Psoas muscle (tissue), 8 donors: ENCODE data around the gene ODAD4. TPM values are rescaled to one million over a fixed set of nuclear protein-coding genes. Genes with fewer than 3 reads are reported as not detected.

Experiments
- ATAC-seq, 4 donors: fragments of 200-7000 bp; cut with Tn5 transposase; one replicate each; pipeline ENCODE4 v1.9.1; 2020; ENCODE audit warnings: moderate library complexity in 3 of 4, mild to moderate bottlenecking in 2 of 4
- DNase-seq, 2 donors: peaks; one replicate each; pipeline ENCODE4 v3.0.0-alpha.2; 2020
- H3K27ac ChIP-seq: fragments of 200-600 bp; one replicate; pipeline ENCODE4 v1.8.0; 2022
- H3K27me3 ChIP-seq, 3 donors: fragments of 200-600 bp in 1 of 3; one replicate each; pipeline versions ENCODE4 v1.6.1 to v1.8.0; 2013 to 2022; ENCODE audit warnings: low read length in 2 of 3, mild to moderate bottlenecking in 2 of 3, moderate library complexity in 1 of 3; ENCODE audit not compliant: insufficient read depth in 3 of 3
- H3K36me3 ChIP-seq, 2 donors: fragments of 200-600 bp in 1 of 2; one replicate each; pipeline versions ENCODE4 v1.6.1 to v1.8.0; 2013 to 2022; ENCODE audit warnings: low read depth in 1 of 2, mild to moderate bottlenecking in 1 of 2, moderate library complexity in 1 of 2; ENCODE audit not compliant: insufficient read depth in 1 of 2
- H3K4me1 ChIP-seq: fragments of 200-600 bp; one replicate; pipeline ENCODE4 v1.8.0; 2022
- H3K4me3 ChIP-seq: fragments of 200-600 bp; one replicate; pipeline ENCODE4 v1.8.0; 2022; ENCODE audit warnings: mild to moderate bottlenecking
- H3K9me3 ChIP-seq: fragments of 200-600 bp; one replicate; pipeline ENCODE4 v1.8.0; 2022
- CTCF ChIP-seq: fragments of 200-600 bp; IDR thresholded peaks from one replicate; pipeline ENCODE4 v1.8.0; 2022; ENCODE audit warnings: antibody characterized with exemption
- WGBS, 3 donors: extraction: QIAGEN DNeasy Blood & Tissue Kit; methylation state at CpG; one replicate each; pipeline versions ENCODE4 v1.1.6 to v1.1.7; 2013; 5-methylcytosine and 5-hydroxymethylcytosine counted together
- intact Hi-C, 2 donors: fragments of 100-400 bp; cut with DNase I; formaldehyde crosslinking; loops; one replicate each; pipeline versions ENCODE4 v1.11.0 to v1.14.2; 2022
- polyA plus RNA-seq, 3 donors: library from polyadenylated mRNA; stranded (reverse); fragments of 200-250 nt; gene quantifications; one replicate each; pipeline ENCODE4 v1.2.3, GENCODE V29; 2013
- total RNA-seq, 4 donors: library from RNA; stranded (reverse); fragmentation: NEBNext Ultra II Directional in 2 of 4; extraction: Animal tissue kit (Norgen Biotek cat#: 25700) in 2 of 4; gene quantifications; one replicate each; pipeline versions ENCODE4 v1.2.1 to v1.2.4, GENCODE V29; 2021 to 2023
- donor health status: healthy with polysubstance abuse.
- donor health status: DM: no; HTN: no; CAD: no; lungs with moderate emphysema.
- donor health status: Bipolar disorder and iron deficiency.
- donor health status: healthy.
- donor health status: DM: yes; HTN: yes; CAD: no.
- donor health status: DM: no; HTN: no; CAD: no.
- donor health status: DM: no; HTN: no; CAD: no.
- donor health status: DM: yes; HTN: yes; CAD: no.

Gene ODAD4
- total and polyA plus RNA-seq, 7 donors, result 0.17 to 0.99 (median 0.32) TPM; not detected in 2

- DNase-seq, result no peak
Observed at GRCh38 chr17:41956522-41956921, 26.1 kb downstream of the ODAD4 start.

GRCh38 chr17:41957031-41957868 lies 26.8 kb downstream of the ODAD4 start:
- ATAC-seq (no peak), DNase-seq (no peak)
- Histone ChIP-seq H3K9me3 (no peaks in the 10 kb centered on the region), H3K4me3 (no peak overlapping the region), H3K27ac (no peak overlapping the region), H3K4me1 (peaks cover 9% of the 10 kb centered on the region), H3K36me3 (no peaks in the 10 kb centered on the region), H3K27me3 (no peaks in the 10 kb centered on the region)
- intact Hi-C loops, result no loop called here
- no peak for TF ChIP-seq CTCF
- 72 to 78% (median 73%) methylated on average over 11 of the region's 11 CpGs for WGBS, 3 donors

More at GRCh38 chr17:41956522-41956921, 26.1 kb downstream of the ODAD4 start:
- H3K27me3 ChIP-seq, result no peaks in the 10 kb centered on the region
- no peak for ATAC-seq
- H3K4me1 ChIP-seq, result peaks cover 9% of the 10 kb centered on the region
- H3K9me3 ChIP-seq, result no peaks in the 10 kb centered on the region
- TF ChIP-seq CTCF, result no peak
- H3K36me3 ChIP-seq, result no peaks in the 10 kb centered on the region
- H3K4me3 ChIP-seq, result no peak overlapping the region
- 72 to 91% (median 79%) methylated on average over 6 of the region's 6 CpGs for WGBS, 3 donors
- intact Hi-C loops, result no loop called here
- H3K27ac ChIP-seq, result no peak overlapping the region

GRCh38 chr17:41957869-41958439 lies 27.5 kb downstream of the ODAD4 start:
- Histone ChIP-seq H3K27ac (no peak overlapping the region), H3K4me1 (peaks cover 16% of the 10 kb centered on the region), H3K27me3 (no peaks in the 10 kb centered on the region), H3K9me3 (no peaks in the 10 kb centered on the region), H3K36me3 (no peaks in the 10 kb centered on the region), H3K4me3 (no peak overlapping the region)
- intact Hi-C loops, result no loop called here
- WGBS, 3 donors, result 82 to 90% (median 86%) methylated on average over 6 of the region's 6 CpGs
- no peak for DNase-seq
- ATAC-seq, result no peak
- no peak for TF ChIP-seq CTCF

- Histone ChIP-seq H3K4me1 (peaks cover 19% of the 10 kb centered on the region), H3K9me3 (no peaks in the 10 kb centered on the region), H3K36me3 (no peaks in the 10 kb centered on the region), H3K27me3 (no peaks in the 10 kb centered on the region), H3K4me3 (no peak overlapping the region), H3K27ac (no peak overlapping the region)
- intact Hi-C loops, result no loop called here
- 60 to 77% (median 67%) methylated on average over 2 of the region's 2 CpGs for WGBS, 3 donors
- ATAC-seq (no peak), DNase-seq (no peak)
- no peak for TF ChIP-seq CTCF
Observed at GRCh38 chr17:41959030-41959335, 28.6 kb downstream of the ODAD4 start.
